Measurements from ENCODE around the gene KRTAP4-1.

- TF ChIP-seq POLR2A (IDR thresholded peaks at IDR 0.05; ENCODE audit: low read depth) (no peak), CTCF (IDR thresholded peaks at IDR 0.05) (no peak), EP300 (IDR thresholded peaks at IDR 0.05) (no peak), POLR2AphosphoS5 (IDR thresholded peaks at IDR 0.05) (no peak)
Observed at GRCh38 chr17:41223821-41224220, 39.1 kb upstream of the KRTAP4-1 start.
